ENCODE measurements around the gene CORIN. TPM values are rescaled to one million over a fixed set of nuclear protein-coding genes. Genes with fewer than 3 reads are reported as not detected.

CORIN gene
- total RNA-seq, 1 donor from 2014 or later: 0.51 TPM

DNA sequence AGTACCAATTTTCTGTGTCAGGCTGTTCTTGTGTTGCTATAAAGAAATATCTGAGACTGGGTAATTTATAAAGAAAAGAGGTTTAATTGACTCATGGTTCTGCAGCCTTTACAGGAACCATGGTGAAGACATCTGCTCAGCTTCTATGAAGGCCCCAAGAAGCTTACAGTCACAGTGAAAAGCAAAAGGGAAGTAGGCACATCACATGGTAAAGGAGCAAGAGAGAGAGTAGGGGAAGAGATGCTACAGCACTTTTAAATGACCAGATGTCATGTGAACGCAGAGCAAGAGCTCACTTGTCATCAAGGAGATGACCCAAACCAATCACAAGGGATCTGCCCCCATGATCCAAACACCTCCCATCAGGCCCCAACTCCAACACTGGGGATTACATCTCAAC is 178.5 kb downstream of the CORIN start:
- H3K27me3 Mint-ChIP-seq (ENCODE audit: unreplicated experiment): peaks cover 1% of the 10 kb centered on the region
- TF ChIP-seq, protein P1, sequence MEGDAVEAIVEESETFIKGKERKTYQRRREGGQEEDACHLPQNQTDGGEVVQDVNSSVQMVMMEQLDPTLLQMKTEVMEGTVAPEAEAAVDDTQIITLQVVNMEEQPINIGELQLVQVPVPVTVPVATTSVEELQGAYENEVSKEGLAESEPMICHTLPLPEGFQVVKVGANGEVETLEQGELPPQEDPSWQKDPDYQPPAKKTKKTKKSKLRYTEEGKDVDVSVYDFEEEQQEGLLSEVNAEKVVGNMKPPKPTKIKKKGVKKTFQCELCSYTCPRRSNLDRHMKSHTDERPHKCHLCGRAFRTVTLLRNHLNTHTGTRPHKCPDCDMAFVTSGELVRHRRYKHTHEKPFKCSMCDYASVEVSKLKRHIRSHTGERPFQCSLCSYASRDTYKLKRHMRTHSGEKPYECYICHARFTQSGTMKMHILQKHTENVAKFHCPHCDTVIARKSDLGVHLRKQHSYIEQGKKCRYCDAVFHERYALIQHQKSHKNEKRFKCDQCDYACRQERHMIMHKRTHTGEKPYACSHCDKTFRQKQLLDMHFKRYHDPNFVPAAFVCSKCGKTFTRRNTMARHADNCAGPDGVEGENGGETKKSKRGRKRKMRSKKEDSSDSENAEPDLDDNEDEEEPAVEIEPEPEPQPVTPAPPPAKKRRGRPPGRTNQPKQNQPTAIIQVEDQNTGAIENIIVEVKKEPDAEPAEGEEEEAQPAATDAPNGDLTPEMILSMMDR (IDR thresholded peaks at IDR 0.05; ENCODE audit: unreplicated experiment): no peak
- H3K4me3 Mint-ChIP-seq (ENCODE audit: unreplicated experiment): no peak overlapping the region
- H3K9me3 Mint-ChIP-seq (ENCODE audit: unreplicated experiment): no peaks in the 10 kb centered on the region
- no peaks in the 10 kb centered on the region for H3K4me1 Mint-ChIP-seq (ENCODE audit: unreplicated experiment)
- no peaks in the 10 kb centered on the region for H3K36me3 Mint-ChIP-seq (ENCODE audit: low read depth, unreplicated experiment)
- DNase-seq (ENCODE audit: low spot score): no peak
- no peak overlapping the region for H3K27ac Mint-ChIP-seq (ENCODE audit: unreplicated experiment)

DNA sequence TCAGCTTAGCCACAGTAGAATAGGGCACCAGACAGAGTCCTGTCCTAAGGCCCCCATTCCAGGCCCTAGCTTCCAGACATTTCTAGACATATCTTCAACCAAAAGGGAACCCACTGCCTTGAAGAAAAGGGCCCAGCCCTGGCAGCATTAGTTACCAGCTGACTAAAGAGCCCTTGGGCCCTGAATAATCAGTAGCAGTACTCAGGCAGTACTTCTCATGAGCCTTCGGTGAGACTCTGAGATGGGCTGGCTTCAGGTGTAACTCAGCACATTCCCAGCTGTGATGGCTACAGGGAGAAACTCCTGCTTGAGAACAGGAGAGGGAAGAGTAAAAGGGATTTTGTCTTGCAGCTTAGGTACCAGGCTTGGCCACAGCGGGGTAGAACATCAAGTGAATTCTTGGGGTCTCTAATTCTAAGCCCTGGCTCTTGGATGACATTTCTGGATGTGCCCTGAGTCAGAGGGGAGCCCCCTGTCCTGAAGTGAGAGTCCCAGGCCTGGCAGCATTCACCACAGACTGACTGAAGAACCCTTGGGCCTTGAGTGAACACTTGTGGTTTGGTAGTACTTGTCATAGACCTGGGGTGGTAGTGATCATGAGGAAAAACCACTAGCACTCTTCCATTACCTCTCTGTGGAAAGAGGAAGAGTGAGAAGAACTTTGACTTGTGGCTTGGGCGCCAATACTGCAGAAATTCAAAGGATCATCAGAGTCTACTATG is 182.7 kb downstream of the CORIN start:
- Mint-ChIP-seq H3K27me3 (ENCODE audit: unreplicated experiment) (peaks cover 3% of the 10 kb centered on the region), H3K9me3 (ENCODE audit: unreplicated experiment) (no peaks in the 10 kb centered on the region), H3K4me3 (ENCODE audit: unreplicated experiment) (no peak overlapping the region), H3K27ac (ENCODE audit: unreplicated experiment) (no peak overlapping the region), H3K36me3 (ENCODE audit: low read depth, unreplicated experiment) (no peaks in the 10 kb centered on the region), H3K4me1 (ENCODE audit: unreplicated experiment) (no peaks in the 10 kb centered on the region)
- TF ChIP-seq, protein P1 (IDR thresholded peaks at IDR 0.05; ENCODE audit: unreplicated experiment): no peak
- DNase-seq (ENCODE audit: low spot score): no peak

GRCh38 chr4:47652092-47652491 is 185.8 kb downstream of the CORIN start:
- Mint-ChIP-seq H3K9me3 (ENCODE audit: unreplicated experiment) (no peaks in the 10 kb centered on the region), H3K27me3 (ENCODE audit: unreplicated experiment) (peaks cover 2% of the 10 kb centered on the region), H3K4me3 (ENCODE audit: unreplicated experiment) (no peak overlapping the region), H3K36me3 (ENCODE audit: low read depth, unreplicated experiment) (no peaks in the 10 kb centered on the region), H3K4me1 (ENCODE audit: unreplicated experiment) (no peaks in the 10 kb centered on the region), H3K27ac (ENCODE audit: unreplicated experiment) (no peak overlapping the region)
- no peak for DNase-seq (ENCODE audit: low spot score)
- TF ChIP-seq, protein P1 (IDR thresholded peaks at IDR 0.05; ENCODE audit: unreplicated experiment): no peak

DNA sequence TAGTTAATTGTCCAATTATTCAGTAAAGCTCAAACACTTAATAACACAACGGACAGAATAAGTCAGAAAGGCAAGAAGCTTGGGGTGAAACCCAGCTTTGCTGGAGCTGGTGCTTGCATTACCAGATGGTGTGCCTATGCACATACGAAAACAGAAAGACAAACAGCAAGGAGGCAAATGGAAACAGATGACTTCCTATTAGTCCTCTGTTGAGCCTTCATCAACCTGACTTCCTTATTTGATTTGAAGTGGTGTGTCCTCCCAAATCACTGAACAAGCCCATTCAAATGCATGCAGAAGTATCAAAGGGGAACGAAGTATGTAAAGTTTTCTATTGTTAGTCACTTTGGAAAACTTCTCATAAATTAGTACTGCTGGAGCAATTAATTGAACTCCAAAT is 186.6 kb downstream of the CORIN start:
- no peak overlapping the region for H3K4me3 Mint-ChIP-seq (ENCODE audit: unreplicated experiment)
- TF ChIP-seq, protein P1 (IDR thresholded peaks at IDR 0.05; ENCODE audit: unreplicated experiment): no peak
- DNase-seq (ENCODE audit: low spot score): no peak
- H3K27ac Mint-ChIP-seq (ENCODE audit: unreplicated experiment): no peak overlapping the region
- H3K4me1 Mint-ChIP-seq (ENCODE audit: unreplicated experiment): no peaks in the 10 kb centered on the region
- H3K36me3 Mint-ChIP-seq (ENCODE audit: low read depth, unreplicated experiment): no peaks in the 10 kb centered on the region
- H3K9me3 Mint-ChIP-seq (ENCODE audit: unreplicated experiment): no peaks in the 10 kb centered on the region
- peaks cover 2% of the 10 kb centered on the region for H3K27me3 Mint-ChIP-seq (ENCODE audit: unreplicated experiment)

GRCh38 chr4:47650584-47651130 is 187.2 kb downstream of the CORIN start:
- no peak overlapping the region for H3K27ac Mint-ChIP-seq (ENCODE audit: unreplicated experiment)
- H3K36me3 Mint-ChIP-seq (ENCODE audit: low read depth, unreplicated experiment): no peaks in the 10 kb centered on the region
- DNase-seq (ENCODE audit: low spot score): no peak
- peaks cover 2% of the 10 kb centered on the region for H3K27me3 Mint-ChIP-seq (ENCODE audit: unreplicated experiment)
- H3K4me3 Mint-ChIP-seq (ENCODE audit: unreplicated experiment): no peak overlapping the region
- TF ChIP-seq, protein P1 (IDR thresholded peaks at IDR 0.05; ENCODE audit: unreplicated experiment): no peak
- no peaks in the 10 kb centered on the region for H3K9me3 Mint-ChIP-seq (ENCODE audit: unreplicated experiment)
- no peaks in the 10 kb centered on the region for H3K4me1 Mint-ChIP-seq (ENCODE audit: unreplicated experiment)

Data from endothelial cell (in vitro differentiated cells).